ENCODE measurements around the gene KLK5. TPM values are rescaled to one million over a fixed set of nuclear protein-coding genes. Genes with fewer than 3 reads are reported as not detected.
"Not testable (repeated sequence)": the region's sequence is repeated elsewhere in the genome, so short reads cannot be mapped to it uniquely, and the experiment has no call there.

Gene KLK5
- total RNA-seq, 1 donor from 2014 or later = 3.4 TPM

- no peak for FAIRE-seq
These were observed 22.1 kb upstream of the KLK5 start for GRCh38 chr19:50974702-50975556.

GRCh38 chr19:50972795-50973376, 20.0 kb upstream of the KLK5 start:
- Histone ChIP-seq H3K27me3 (ENCODE audit: control insufficient read depth, insufficient read depth, low read length) (no peaks in the 10 kb centered on the region), H3K4me3 (ENCODE audit: low read depth, low read length) (no peak overlapping the region), H3K36me3 (ENCODE audit: control insufficient read depth, insufficient read depth, low read length) (no peaks in the 10 kb centered on the region)
- no peak for TF ChIP-seq CTCF (IDR thresholded peaks at IDR 0.05; ENCODE audit: insufficient read depth, low read length, severe bottlenecking)
- DNase-seq (ENCODE audit: low read depth) (no peak), FAIRE-seq (no peak)

More at GRCh38 chr19:50974702-50975556, 22.1 kb upstream of the KLK5 start:
- Histone ChIP-seq H3K36me3 (ENCODE audit: control insufficient read depth, insufficient read depth, low read length) (no peaks in the 10 kb centered on the region), H3K27me3 (ENCODE audit: control insufficient read depth, insufficient read depth, low read length) (no peaks in the 10 kb centered on the region), H3K4me3 (ENCODE audit: low read depth, low read length) (no peak overlapping the region)
- TF ChIP-seq CTCF (IDR thresholded peaks at IDR 0.05; ENCODE audit: insufficient read depth, low read length, severe bottlenecking) = no peak
- DNase-seq (ENCODE audit: low read depth) = no peak

DNA sequence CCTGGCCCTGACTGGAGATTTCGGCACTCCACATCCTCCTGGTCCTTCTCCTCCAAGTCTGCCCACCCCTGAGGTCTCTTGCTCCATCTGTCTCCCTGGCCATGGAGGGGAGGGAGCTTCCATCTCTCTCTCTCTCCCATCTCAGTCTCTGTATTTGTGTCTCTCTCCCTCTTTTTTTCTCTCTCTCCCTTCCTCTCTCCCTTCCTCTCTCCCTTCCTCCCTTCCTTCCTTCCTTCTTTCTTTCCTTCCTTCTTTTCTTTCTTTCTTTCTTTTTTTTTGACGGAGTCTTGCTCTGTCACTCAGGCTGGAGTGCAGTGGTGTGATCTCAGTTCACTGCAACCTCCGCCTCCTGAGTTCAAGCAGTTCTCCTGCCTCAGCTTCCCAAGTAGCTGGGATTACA, 17.0 kb upstream of the KLK5 start:
- H3K36me3 ChIP-seq (ENCODE audit: control insufficient read depth, insufficient read depth, low read length); DNase-seq (ENCODE audit: low read depth); H3K27me3 ChIP-seq (ENCODE audit: control insufficient read depth, insufficient read depth, low read length); FAIRE-seq; H3K4me3 ChIP-seq (ENCODE audit: low read depth, low read length): not testable (repeated sequence)

DNA sequence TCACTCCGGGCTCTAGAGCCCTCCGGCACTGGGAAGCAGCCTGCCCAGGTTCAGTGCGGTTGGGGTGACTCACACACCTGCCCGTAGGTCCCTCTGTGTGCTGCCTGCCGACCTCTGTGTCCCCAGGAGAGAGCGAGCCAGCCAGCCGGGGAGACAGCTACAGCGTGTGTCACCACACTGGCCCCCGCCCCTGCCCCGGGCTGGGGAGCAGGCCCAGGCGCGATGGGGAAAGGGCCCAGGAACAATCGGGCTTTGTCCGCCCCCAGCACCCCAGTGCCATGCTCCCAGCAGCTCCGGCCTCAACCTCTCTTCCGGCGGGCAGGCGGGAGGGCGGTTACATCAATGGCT, 16.5 kb upstream of the KLK5 start, which contains the start of gene KLK6:
Gene KLK6 (minus strand): TSS at position 179 of the 348 bp plus-strand sequence. CDS start 1,487 bp downstream, outside the sequence.
- TF ChIP-seq CTCF (IDR thresholded peaks at IDR 0.05; ENCODE audit: insufficient read depth, low read length, severe bottlenecking) = no peak
- no peak within 1 kb of the TSS for H3K4me3 ChIP-seq (ENCODE audit: low read depth, low read length)
- H3K27me3 ChIP-seq (ENCODE audit: control insufficient read depth, insufficient read depth, low read length) = no peaks in the 10 kb centered on the region
- H3K36me3 ChIP-seq (ENCODE audit: control insufficient read depth, insufficient read depth, low read length) = no peaks in the 10 kb centered on the region
- peak; percentile 51 for DNase-seq (ENCODE audit: low read depth)
- no peak for FAIRE-seq

- no peak for TF ChIP-seq CTCF (IDR thresholded peaks at IDR 0.05; ENCODE audit: insufficient read depth, low read length, severe bottlenecking)
- DNase-seq (ENCODE audit: low read depth) (no peak), FAIRE-seq (no peak)
- Histone ChIP-seq H3K4me3 (ENCODE audit: low read depth, low read length) (no peak overlapping the region), H3K27me3 (ENCODE audit: control insufficient read depth, insufficient read depth, low read length) (no peaks in the 10 kb centered on the region), H3K36me3 (ENCODE audit: control insufficient read depth, insufficient read depth, low read length) (no peaks in the 10 kb centered on the region)
These were observed 16.0 kb upstream of the KLK5 start for GRCh38 chr19:50968716-50969412.

Data from bronchial epithelial cell (primary cell).